DMS114 treated with DMSO at 0.1 percent for 48 hours (cell line): ENCODE data around the gene P2RY2.

Source experiments
- DNase-seq: peaks from one replicate; lab custom pipeline; 2025; ENCODE audit not compliant: unreplicated experiment; lab: John Stamatoyannopoulos, UW

Gene P2RY2

DNA sequence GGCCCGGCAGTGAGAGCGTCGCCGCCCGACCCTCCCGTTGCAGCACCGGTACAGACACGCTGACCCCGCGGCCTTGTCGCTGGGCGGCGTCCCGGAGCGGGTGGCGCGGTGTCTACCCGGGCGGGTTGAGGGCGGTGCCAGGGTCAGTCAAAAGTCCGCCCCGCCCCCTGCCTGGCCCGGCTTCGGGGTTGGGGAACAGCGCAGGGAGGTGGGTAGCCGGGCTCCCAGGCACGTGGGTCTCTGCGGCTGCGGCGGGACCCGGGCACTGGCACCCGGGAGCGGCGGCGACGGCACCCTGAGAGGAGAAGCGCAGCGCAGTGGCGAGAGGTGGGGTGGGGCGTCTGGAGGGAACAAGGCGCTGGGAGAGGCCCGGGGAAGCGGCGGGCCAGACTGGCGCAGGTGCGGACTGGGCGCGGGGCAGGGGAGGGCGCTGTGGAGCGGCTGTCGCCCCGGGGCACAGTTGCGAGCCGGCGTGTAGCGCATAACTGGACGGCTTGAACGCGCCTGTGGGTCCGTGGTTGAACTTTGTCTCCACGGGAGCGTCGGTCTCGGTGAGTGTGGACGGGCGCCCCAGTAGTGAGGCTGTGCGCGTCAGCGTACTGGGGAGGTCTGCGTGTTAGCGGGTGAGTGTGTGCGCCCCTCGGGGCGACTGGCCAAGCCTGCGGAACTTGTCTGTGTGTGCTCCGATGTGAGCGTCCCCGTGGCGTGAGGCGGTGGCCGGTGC, at the start of gene P2RY2:
Gene P2RY2 (plus strand): TSS at position 176 of the 724 bp plus-strand sequence. CDS start 15,879 bp downstream, outside the sequence.
- DNase-seq, result no peak

DNA sequence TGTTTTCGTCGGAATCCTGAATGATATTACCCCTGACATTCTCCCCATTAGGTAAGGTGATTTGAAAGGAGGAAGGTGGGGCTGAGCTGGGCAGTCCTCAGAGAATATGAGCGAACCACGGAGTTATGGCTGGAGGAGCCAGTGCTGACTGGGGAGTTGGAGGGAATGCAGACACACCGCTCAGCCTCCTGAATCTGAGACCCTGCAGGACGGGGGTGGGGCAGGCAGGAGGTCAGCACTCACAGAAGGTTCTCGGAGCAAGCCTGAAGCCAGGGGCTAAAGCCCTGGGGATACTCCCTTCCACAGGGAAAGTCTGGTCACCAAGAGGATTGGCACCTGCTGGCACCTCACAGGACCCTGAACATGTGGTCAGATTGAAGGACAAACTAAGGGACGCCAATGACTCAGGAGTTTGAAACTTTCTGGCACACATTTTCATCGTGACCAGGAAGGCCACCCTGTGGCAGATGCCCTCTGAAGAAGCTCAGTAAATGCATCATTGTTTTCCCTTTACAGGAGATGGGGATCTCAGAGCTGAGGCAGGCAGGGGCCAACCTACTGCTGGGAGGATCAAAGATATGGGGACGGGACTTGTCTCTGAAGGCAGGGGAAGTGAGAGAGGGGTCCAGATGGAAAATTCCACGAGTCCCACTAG, 49.0 kb upstream of the P2RY2 start:
- no peak for DNase-seq

- no peak for DNase-seq
These were observed 47.9 kb upstream of the P2RY2 start for GRCh38 chr11:73170140-73170539.

DNA sequence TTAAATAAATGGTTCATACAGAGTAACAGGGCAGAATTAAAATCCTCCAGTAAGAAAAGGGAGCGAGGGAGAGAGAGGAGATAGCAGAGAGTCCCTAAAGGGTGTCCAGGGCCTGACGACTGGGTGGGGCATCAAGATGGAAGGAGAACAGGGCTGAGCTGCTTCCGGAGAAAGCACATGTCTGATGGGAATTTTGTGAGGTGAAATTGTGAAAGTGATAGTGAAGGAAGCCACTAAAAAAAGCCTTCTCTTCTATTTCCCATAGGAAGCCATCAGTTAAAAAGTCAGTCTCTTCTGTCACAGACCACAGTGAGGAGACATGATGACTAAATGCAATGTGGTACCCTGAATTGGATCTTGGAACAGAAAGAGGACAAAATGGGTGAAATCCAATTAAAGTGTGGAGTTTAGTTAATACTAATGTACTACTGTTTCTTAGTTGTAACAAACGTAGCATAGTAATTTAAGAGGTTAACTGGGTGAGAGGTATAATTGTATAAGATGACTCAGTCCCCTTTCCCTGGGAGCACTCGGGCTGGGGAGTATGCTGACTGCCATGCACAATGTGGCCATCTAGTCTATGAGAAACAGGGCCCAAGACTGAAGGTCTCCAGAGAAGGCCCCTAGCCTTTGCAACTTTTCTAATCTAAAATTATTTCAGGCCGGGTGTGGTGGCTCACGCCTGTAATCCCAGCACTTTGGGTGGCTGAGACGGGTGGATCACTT, 46.5 kb upstream of the P2RY2 start:
- no peak for DNase-seq

DNA sequence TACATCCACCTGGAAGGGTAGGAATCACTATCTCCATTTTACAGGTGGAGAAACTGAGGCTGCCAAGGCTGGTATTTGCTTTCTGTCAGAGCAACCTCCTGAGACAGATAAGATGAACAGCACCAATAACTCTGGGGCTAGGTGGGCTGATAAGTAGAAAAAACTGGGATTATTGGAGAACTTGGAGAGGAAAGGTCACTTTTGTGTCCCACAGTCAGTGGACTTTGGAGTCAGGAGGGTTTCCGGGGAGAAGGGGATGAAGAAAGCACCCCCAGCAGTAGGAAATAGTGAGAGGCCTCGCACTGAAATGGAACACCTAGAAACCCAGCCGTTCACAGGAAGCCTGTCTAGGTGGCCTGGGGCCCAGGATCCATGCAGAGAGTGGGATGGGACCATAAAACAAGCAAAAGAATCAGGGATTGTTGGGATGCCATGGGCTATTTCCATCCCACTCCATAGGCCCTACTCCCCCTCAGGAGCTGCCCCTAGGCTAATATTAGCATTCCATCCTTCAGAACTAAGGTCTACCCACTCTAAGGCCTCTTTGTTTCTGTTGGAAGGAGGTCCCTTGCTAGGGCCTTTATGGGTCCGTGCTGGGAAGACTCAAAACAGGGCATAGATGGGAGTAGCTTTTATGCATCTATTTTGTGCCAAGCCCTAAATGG, 45.0 kb upstream of the P2RY2 start:
- DNase-seq, result no peak

GRCh38 chr11:73173755-73174494, 44.2 kb upstream of the P2RY2 start:
- DNase-seq, result no peak

- no peak for DNase-seq
These were observed 43.6 kb upstream of the P2RY2 start for GRCh38 chr11:73174495-73174791.

- no peak for DNase-seq
These were observed 42.4 kb upstream of the P2RY2 start for GRCh38 chr11:73175551-73176144.

DNA sequence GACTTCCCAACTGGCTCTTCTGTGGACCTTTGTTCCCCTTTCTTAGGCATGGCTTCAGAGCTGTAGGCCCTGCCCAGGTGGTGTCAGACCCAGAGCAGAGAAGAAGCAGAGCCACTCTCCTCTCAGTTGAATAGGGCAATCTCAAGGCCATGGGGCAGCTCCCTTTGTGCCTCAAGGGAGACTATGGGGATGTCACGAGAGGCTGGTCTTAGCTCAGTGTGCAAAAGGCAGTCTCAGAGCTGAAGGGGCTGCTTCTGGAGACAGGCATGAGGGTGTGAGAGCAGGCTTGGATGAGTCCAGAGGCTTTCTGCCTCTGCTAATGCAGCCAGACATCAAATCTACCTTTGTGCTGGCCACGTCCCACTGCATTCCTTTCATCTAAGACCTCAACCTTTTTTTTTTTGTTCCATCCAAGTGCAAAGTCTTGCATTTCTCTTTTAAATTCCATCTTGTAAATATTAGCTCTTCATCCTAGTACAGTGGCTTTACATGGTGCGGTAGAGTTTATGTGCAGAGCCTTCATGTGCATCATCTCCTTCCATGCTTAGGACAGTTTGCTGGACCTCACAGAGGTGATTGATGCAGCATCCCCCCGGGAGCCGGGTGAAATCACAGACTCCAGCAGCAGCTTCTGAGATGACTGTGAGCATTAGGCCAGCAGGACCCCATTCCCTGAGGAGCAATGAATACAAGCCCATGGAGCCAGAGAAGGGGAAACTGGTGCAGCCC, 41.8 kb upstream of the P2RY2 start:
- DNase-seq, result no peak

GRCh38 chr11:73176874-73177155, 41.3 kb upstream of the P2RY2 start:
- DNase-seq, result no peak

DNA sequence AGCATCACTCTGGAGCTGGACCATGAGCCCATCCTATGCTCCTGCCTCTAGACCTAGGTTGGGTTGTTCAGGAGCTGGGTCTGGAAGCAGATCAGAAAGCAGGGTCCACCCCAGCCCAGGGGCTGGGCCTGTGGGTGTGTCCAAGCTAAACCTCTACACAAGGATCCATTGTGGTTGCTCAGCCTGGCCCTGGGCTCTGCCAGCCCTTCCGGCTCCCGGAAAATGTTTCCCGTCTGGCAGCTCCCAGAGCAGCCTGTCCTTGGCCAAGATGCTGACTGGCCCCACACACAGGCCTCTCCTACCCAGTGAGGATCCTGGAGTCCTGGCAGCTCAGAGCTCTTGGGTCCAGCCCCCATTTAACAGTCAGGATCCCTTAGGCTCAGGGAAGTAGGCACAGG, 40.7 kb upstream of the P2RY2 start:
- no peak for DNase-seq

DNA sequence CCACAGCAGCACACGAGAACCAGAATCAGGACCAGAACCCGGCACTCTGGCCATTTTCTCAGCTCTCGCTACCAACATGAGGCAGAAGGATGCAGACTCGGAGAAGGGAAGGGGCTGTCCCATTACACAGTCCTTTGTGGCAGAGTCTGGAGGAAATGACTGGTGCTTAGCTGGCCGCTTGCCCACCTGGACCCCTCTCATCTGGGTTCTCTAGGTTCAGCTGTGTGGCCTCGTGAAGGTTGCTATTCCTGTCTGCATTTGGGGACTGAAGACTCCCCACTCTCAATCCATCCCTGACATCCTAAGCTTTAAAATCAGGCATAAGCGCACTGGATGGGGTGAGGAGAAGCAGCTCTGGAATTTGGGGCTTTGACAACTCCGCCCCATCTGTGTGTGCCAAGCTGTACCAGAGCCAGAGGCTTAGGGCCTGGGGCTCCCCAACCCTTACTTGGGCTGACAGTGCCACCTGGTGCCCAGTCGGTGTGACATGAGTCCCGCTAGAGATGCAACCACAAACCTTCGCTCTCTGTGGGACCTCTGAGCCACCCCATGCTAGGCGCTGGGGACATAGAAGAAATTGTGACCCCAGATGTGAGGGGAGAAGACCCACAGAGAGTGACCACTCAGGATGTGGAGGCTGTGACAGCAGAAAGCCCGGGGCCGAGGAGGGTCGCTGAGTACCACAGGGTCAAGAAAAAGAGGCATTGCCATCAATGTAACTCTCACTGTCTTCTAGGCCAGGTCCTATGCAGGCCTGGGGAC, 40.1 kb upstream of the P2RY2 start:
- peak; percentile 9 for DNase-seq

- DNase-seq, result no peak
These were observed 39.4 kb upstream of the P2RY2 start for GRCh38 chr11:73178681-73179080.

- DNase-seq, result no peak
These were observed 35.2 kb upstream of the P2RY2 start for GRCh38 chr11:73182824-73183321.

GRCh38 chr11:73184953-73185671, 33.0 kb upstream of the P2RY2 start:
- peak; percentile 23 for DNase-seq

DNA sequence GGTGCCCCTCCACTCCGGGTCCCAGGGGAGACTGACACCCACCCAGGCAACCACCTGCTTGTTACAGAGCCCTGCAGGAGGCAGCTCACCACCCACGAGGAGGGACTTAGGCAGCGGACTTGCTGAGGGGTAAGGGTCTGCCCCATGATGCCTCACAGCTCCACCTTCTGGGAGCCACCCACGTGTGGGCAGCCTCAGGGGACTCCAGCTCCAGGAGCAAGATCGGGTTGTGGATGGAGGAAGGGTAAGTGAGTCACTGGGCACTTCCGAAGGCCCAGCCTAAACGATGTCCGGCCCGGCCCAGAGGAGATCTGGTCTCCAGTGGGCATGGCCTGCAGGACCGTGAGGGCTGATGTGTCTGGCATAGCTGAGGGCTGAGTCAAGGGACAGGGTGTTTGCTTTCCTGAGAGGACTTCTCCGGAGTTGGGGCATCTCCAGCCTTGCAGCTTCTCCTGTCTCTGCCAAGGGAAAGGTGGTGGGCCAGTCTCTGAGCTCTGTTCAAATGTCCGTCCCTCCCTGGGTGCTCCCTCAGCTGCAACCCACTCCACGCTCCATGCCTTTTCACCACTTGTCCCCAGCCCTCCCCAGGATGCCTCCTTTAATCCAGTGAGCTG, 32.3 kb upstream of the P2RY2 start:
- DNase-seq, result no peak

GRCh38 chr11:73186294-73186850, 31.7 kb upstream of the P2RY2 start:
- no peak for DNase-seq

- no peak for DNase-seq
These were observed 31.2 kb upstream of the P2RY2 start for GRCh38 chr11:73186886-73187285.
